ENCODE results near the gene FBF1.
A peak's percentile ranks its signal among the peaks of the same experiment; 100 is the strongest.
"Not testable (repeated sequence)": the region's sequence is repeated elsewhere in the genome, so short reads cannot be mapped to it uniquely, and the experiment has no call there.

The FBF1 gene, protein sequence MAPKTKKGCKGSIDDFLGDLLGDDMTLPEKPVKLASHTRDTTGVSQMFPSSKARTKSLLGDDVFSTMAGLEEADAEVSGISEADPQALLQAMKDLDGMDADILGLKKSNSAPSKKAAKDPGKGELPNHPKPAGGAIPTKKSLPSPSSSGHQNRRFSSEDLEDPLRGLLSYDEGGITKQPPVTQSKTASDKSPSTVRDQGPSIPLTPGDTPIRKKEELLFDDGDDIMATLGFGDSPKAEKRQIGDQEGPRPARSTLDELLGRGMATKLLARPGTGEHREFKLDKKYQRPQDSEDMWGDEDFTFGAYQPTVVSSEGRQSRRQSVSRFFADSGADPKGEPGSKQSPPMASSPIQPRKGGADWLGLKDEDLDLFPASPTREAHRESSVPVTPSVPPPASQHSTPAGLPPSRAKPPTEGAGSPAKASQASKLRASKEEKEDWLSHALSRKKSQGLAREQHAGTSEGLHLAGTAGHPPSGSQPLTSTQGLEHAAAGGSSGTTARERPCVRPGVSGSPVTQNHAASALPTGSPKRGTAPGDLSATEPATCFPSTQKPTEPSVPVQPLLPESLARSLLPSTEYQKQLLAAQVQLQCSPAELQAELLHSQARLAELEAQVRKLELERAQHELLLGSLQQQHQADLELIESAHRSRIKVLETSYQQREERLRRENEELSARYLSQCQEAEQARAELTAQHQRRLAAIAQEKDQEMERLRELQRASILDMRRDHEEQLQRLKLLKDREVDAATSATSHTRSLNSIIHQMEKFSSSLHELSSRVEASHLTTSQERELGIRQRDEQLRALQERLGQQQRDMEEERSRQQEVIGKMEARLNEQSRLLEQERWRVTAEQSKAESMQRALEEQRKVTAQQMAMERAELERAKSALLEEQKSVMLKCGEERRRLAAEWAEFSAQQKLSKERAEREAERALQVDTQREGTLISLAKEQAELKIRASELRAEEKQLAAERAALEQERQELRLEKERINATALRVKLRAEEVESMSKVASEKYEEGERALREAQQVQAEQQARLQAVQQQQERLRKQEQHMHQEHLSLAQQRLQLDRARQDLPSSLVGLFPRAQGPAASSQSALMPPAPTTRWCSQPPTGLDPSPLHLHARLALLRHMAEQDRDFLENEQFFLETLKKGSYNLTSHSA

GRCh38 chr17:75940727-75941441 is at the start of gene FBF1:
Gene FBF1, minus strand, starts transcription at chr17:75941042. Its CDS starts 2,893 bp downstream, at chr17:75938149.
- DNase-seq (ENCODE audit: low read depth): peak; percentile 75

- no peak for DNase-seq (ENCODE audit: low read depth)
Observed at GRCh38 chr17:75987041-75987440, 46.2 kb upstream of the FBF1 start.

DNA sequence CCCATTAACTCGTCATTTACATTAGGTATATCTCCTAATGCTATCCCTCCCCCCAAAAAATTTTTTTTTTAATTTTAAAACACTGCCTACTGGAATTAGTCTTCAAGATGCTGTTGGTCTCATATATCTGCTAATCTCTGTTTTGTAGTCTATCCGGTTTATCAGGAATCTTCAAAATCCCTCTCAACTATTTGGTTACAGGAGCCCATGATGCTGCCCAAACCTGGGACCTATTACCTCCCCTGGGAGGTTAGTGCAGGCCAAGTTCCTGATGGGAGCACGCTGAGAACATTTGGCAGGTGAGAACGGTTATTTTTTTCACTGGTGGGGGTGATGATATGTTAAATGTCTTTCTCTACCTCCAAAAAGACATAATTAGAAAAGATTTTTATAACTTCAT is 45.1 kb upstream of the FBF1 start:
- DNase-seq (ENCODE audit: low read depth): no peak

DNA sequence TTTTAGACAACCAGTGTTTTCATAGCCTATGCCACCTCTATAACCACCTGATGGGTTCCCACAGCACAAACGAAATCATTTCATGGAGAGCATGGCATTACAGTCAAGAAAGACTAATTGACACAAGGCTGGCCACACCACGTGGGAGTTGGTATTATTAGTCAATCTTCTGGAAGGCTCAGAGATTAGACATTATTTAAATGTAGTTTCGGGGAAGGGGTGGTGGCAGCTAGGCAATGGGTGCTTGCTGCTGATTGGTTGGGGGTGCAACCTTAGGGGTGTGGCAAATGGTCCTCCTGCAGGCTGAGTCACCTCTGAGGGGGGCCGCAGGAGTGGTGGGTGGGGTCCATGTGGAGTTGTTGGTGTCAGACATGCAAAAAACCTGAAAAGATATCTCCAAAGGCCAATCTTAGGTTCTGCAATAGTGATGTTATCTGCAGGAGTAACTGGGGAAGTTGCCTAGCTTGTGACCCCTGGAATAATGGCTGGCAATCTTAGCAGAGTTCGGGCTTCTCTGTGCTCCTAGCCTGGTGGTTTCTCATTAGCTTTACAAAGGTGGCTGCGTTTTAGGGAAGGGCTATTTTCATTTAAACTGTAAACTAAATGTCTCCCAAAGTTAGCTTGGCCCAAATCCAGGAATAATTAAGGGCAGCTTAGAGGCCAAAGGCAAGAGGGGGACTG is 42.8 kb upstream of the FBF1 start:
- no peak for DNase-seq (ENCODE audit: low read depth)

DNA sequence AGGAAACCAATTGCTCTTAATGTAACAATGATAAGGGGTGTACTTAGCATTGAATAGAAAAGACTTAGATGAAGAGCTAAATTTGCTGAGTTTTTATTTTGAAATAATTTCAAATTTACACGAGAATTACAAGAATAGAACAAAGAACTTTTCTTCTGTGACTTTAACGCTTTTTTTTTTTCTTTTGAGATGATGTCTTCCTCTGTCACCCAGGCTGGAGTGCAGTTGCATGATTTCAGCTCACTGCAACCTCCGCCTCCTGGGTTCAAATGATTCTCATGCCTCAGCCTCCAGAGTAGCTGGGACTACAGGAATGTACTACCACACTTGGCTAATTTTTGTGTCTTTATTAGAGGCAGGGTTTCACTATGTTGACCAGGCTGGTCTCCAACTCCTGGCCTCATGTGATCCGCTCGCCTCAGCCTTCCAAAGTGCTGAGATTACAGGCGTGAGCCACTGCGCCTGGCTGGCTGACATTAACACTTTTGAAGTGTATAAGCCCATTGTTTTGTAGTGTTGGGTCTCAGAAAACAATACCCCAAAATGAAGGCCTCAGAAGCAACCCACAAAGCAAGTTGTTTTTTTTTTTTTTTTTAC is 40.3 kb upstream of the FBF1 start:
- no peak for DNase-seq (ENCODE audit: low read depth)

DNA sequence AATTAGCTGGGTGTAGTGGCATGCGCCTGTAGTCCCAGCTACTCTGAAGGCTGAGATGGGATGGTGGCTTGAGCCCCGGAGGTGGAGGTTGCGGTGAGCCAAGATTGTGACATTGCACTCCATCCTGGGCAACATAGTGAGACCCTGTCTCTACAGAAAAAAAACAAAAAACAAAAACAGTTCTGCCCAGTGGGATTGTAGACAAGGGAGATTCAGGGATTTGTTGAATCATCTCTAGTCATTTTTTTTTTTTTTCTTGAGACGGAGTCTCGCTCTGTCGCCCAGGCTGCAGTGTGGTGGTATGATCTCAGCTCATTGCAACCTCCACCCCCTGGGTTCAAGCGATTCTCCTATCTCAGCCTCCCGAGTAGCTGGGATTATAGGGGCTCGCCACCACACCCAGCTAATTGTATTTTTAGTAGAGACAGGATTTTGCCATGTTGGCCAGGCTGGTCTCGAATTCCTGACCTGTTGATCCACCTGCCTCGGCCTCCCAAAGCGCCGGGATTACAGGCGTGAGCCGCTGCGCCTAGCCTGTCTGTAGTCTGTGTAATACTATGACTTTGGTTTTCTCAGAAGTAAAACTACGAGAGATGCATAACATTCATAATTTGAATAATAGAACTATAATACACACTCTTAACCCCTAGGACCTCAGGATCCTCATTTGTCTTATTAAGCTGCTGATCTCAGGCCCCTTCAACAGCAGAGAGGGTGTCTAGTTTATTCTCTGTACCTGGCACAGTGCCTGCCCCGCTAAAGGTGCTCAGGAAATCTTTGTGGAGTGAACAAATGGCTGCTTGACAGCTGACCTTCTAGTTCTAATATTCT is 39.6 kb upstream of the FBF1 start:
- DNase-seq (ENCODE audit: low read depth): no peak

DNA sequence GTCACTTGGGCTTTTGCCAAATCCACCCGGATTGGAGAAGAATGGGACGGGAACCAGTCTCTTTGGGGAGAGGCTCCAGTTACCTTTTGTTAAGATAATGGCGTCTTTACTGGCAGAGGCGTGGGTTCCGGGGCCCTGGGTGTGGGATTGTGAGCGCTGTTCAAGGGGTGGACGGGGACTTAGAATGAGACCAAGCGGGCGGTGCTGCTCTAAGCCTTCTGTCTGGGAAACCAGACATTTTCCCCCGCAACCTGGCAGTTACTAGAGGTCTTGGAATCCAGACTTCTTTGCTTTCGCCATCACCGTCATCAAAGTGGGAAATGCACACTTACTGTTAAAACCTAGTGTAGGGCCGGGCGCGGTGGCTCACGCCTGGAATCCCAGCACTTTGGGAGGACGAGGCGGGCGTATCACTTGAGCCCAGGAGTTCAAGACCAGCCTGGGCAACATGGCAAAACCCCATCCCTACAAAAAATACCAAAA is 38.9 kb upstream of the FBF1 start:
- DNase-seq (ENCODE audit: low read depth): no peak

DNA sequence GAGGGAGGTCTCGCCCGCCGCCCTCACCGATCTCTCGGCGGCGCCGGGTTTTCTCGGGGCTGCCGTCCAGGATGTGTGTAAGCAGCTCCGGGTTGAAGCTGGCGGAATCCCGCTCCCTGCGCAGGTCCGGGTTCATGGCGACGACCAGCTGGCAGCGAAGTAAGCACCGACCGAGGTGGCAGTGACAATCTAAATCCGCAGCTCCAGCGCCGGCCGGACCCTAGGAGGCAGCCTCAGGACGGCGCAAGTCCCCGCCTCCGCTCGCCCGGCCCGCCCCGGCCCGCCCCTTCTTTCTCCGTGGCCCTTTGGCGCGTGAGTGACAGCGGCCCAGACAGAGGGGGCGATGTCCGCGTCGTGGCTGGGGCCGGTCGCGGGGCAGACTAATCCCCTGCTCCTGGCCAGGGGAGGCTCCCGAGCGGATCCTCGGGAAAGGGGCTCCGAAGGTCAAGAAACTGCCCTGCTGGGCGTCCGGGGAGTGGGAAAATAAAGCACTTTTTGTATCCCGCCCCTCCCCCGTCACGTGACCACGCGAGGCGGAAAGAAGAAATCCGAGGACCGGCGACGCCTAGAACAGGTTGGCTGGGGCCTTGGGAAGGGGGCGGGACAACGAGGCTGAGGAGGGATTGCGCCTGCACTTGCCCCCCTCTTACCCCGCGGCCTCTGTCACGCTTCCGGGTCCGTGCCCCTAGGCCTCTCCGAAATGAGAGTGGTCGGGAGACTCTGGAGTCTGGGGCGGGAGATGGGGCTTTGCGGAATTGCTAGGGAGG is 38.3 kb upstream of the FBF1 start, which contains the start of the genes ACOX1 and TEN1:
Gene ACOX1 (minus strand): TSS at position 229 of the 767 bp plus-strand sequence. CDS start 93 bp downstream, at position 136.
Gene TEN1 (plus strand): TSS at position 303 of the 767 bp plus-strand sequence. CDS start 6,953 bp downstream, outside the sequence.
- peak; percentile 91 for DNase-seq (ENCODE audit: low read depth)

DNA sequence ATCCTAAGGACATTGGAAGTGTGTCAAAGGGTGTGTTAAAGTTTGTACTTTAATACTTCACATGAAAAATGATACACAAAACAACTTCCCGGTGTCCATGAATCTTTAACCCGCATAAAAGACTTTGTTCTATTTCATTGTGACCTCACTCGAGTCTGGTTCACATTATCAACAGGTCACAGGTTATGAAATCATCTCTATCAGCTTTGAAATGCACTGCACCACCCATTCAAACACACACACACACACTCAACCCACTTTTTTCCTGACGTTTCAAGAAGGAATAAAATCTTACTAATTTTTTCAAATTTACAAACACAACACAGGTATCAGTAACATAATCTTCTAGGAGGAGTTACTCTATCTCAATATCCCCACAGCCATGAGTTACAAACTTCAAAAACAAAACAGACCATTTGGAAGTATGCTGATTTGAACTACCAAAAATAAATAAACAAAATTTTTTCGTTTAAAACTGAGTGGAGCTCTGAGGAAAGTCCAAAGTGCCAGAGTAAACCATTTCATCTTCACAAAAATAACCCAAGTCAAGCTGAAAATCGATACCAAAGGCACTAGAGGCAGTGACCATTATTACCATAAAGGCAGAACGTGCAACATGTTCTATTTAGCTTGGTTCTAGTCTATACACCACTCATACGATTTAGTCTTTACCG is 35.5 kb upstream of the FBF1 start:
- no peak for DNase-seq (ENCODE audit: low read depth)

DNA sequence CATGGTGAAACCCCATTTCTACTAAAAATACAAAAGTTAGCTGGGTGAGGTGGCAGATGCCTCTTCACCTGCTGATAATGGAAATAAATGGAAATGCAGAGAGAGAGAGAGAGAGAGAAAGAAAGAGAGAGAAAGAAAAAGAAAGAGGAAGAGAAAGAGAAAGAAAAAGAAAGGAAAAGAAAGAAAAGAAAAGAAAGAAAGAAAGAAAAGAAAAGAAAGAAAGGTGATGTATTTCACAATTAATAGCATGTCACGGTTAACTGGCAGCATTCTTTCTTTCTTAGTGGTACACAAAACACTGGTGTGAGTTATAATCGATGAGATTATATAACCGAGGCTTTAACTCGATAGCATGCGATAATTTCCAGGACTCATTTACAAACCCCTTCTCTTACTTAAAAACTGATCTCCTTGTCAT is 34.9 kb upstream of the FBF1 start:
- DNase-seq (ENCODE audit: low read depth): no peak

GRCh38 chr17:75975187-75975586 is 34.3 kb upstream of the FBF1 start:
- not testable (repeated sequence) for DNase-seq (ENCODE audit: low read depth)

GRCh38 chr17:75970626-75971025 is 29.8 kb upstream of the FBF1 start:
- no peak for DNase-seq (ENCODE audit: low read depth)

DNA sequence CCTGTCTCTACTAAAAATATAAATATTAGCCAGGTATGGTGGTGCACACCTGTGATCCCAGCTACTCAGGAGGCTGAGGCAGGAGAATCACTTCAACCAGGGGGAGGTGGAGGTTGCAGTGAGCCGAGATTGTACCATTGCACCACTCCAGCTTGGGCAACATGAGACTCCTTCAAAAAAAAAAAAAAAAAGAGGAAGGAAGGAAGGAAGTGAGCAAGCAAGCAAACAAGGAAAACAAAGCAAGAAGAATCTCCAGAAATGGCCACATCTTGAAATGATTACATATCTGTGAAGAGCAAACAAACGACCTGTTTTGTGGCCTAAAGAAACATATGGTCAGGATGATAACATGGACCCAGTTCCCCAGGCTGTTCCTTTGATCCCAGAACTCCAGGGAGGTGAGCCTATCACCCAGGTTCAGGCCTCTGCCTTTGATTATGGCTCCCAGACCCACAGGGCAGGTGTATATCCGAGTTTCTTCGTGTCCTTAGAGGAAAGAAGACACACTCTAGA is 29.2 kb upstream of the FBF1 start:
- DNase-seq (ENCODE audit: low read depth): no peak

GRCh38 chr17:75969044-75969443 is 28.2 kb upstream of the FBF1 start:
- DNase-seq (ENCODE audit: low read depth): not testable (repeated sequence)

- DNase-seq (ENCODE audit: low read depth): no peak
Observed at GRCh38 chr17:75965468-75965867, 24.6 kb upstream of the FBF1 start.

DNA sequence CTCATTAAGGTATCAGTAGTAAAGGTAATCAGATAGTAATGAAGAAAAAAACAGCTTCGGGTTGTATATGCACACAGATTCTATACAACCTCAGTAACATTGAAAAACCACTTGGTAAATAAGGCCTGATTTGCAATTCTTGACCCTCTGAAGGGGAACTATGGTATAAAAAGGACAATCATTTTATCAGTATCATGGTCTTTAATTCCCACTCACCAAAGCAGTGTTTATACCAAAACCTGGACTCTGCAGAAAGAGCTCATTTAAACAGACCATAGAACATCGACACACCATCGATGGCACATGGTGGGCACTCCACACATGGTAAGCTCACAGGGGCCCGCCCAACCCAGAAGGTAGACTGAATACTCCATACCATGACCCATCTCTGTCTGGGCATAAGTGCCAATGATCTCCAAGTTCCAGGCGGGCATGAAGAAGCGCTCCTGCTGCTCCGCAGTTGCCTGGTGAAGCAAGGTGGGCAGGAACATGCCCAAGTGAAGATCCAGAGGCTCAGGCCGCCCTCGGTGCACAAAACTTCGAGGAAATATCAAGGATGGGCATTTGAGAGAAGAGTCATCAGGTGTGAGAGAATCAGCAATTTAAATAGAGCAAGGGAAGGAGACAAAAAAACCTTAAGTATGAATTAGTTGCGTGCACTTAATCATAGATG is 19.1 kb upstream of the FBF1 start:
- no peak for DNase-seq (ENCODE audit: low read depth)

Measured in stimulated activated CD8-positive, alpha-beta memory T cell treated with anti-CD3 and anti-CD28 coated beads, Interleukin-7, amount 100 ng/mL, for 24 hours (primary cell).